PFSK-1 (cell line): ENCODE data around the gene ATP7A.

ENCODE experiments used
- POLR2AphosphoS5 ChIP-seq: IDR thresholded peaks from 2 replicates; pipeline ENCODE4 v1.6.1; 2012; ENCODE audit warnings: low read depth, mild to moderate bottlenecking, control low read depth, low read length, moderate library complexity
- SIN3A ChIP-seq: IDR thresholded peaks from 2 replicates; pipeline ENCODE4 v1.6.1; 2012; ENCODE audit warnings: mild to moderate bottlenecking, low read length, moderate library complexity, borderline replicate concordance; ENCODE audit not compliant: insufficient read depth
- TAF1 ChIP-seq: IDR thresholded peaks from 2 replicates; pipeline ENCODE4 v1.6.1; 2012; ENCODE audit warnings: low read length, control low read depth, borderline replicate concordance; ENCODE audit not compliant: insufficient read depth
- TF ChIP-seq, protein P1 (sequence below), 2 experiments: IDR thresholded peaks; 2 replicates each; pipeline versions ENCODE4 v1.6.1 to v1.8.0; 2011 to 2012; ENCODE audit warnings: low read depth in 2 of 2, low read length in 2 of 2, control low read depth in 1 of 2, inconsistent platforms in 1 of 2, mild to moderate bottlenecking in 1 of 2, moderate library complexity in 1 of 2; ENCODE audit not compliant: insufficient read depth in 1 of 2

DNA sequence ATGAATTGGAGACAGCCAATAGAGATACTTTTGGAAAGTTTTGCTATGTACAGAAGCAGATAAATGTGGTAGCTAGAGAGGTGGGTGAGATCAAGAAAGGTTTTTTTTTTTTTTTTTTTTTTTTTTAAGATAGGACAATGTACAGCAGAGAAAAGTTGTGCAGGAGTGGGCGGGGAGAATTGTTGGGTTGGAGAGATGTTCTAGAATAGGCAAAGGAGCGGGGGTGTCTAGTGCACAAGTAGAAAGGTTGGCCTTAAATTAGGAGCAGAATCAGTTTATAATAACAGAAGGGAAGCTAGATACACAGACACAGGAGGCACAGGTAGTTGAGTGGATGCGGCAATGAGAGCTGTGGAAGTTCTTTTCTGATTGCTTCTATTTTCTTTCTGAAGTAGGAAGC lies 127.4 kb downstream of the ATP7A start:
- TF ChIP-seq TAF1 (no peak), POLR2AphosphoS5 (no peak), SIN3A (no peak)
- TF ChIP-seq, protein P1, sequence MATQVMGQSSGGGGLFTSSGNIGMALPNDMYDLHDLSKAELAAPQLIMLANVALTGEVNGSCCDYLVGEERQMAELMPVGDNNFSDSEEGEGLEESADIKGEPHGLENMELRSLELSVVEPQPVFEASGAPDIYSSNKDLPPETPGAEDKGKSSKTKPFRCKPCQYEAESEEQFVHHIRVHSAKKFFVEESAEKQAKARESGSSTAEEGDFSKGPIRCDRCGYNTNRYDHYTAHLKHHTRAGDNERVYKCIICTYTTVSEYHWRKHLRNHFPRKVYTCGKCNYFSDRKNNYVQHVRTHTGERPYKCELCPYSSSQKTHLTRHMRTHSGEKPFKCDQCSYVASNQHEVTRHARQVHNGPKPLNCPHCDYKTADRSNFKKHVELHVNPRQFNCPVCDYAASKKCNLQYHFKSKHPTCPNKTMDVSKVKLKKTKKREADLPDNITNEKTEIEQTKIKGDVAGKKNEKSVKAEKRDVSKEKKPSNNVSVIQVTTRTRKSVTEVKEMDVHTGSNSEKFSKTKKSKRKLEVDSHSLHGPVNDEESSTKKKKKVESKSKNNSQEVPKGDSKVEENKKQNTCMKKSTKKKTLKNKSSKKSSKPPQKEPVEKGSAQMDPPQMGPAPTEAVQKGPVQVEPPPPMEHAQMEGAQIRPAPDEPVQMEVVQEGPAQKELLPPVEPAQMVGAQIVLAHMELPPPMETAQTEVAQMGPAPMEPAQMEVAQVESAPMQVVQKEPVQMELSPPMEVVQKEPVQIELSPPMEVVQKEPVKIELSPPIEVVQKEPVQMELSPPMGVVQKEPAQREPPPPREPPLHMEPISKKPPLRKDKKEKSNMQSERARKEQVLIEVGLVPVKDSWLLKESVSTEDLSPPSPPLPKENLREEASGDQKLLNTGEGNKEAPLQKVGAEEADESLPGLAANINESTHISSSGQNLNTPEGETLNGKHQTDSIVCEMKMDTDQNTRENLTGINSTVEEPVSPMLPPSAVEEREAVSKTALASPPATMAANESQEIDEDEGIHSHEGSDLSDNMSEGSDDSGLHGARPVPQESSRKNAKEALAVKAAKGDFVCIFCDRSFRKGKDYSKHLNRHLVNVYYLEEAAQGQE (IDR thresholded peaks at IDR 0.05; ENCODE audit: insufficient read depth in 1 of 2, low read depth in 2 of 2, low read length in 2 of 2) = no peak
